Measurements from ENCODE around the gene RNF114. TPM values are rescaled to one million over a fixed set of nuclear protein-coding genes. Genes with fewer than 3 reads are reported as not detected.

Gene RNF114
- total and polyA plus RNA-seq, 2 experiments from 2014 or later = 65.8 to 93.7 TPM

DNA sequence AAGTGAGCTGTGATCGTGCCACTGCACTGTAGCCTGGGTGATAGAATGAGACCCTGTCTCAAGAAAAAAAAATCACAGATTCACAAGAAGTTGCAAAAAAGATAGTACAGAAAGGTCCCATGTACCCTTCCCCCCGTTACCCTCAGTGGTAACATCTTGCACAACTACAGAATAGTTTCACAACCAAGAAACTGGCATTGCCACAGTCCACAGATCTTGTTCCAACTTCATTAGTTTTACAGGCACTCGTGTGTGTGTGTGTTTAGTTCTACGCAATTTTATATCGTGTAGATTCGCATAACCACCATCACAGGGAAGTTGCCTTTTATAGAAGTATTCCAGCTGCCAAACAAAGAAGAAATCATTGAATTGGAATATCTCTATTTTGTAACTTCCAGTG lies 40.0 kb upstream of the RNF114 start:
- H3K27ac ChIP-seq = no peak overlapping the region
- H3K4me3 ChIP-seq = no peak overlapping the region
- no peaks in the 10 kb centered on the region for H3K79me2 ChIP-seq
- no peak for TF ChIP-seq EZH2phosphoT487 (IDR thresholded peaks at IDR 0.05; ENCODE audit: low read depth, severe bottlenecking, unreplicated experiment)
- TF ChIP-seq, protein P1, sequence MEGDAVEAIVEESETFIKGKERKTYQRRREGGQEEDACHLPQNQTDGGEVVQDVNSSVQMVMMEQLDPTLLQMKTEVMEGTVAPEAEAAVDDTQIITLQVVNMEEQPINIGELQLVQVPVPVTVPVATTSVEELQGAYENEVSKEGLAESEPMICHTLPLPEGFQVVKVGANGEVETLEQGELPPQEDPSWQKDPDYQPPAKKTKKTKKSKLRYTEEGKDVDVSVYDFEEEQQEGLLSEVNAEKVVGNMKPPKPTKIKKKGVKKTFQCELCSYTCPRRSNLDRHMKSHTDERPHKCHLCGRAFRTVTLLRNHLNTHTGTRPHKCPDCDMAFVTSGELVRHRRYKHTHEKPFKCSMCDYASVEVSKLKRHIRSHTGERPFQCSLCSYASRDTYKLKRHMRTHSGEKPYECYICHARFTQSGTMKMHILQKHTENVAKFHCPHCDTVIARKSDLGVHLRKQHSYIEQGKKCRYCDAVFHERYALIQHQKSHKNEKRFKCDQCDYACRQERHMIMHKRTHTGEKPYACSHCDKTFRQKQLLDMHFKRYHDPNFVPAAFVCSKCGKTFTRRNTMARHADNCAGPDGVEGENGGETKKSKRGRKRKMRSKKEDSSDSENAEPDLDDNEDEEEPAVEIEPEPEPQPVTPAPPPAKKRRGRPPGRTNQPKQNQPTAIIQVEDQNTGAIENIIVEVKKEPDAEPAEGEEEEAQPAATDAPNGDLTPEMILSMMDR (IDR thresholded peaks at IDR 0.05; ENCODE audit: poor library complexity) = no peak
- TF ChIP-seq EZH2 (IDR thresholded peaks at IDR 0.05; ENCODE audit: borderline replicate concordance) = no peak
- DNase-seq (ENCODE audit: low spot score) = no peak
- H3K27me3 ChIP-seq = no peaks in the 10 kb centered on the region
- no peak overlapping the region for H2AFZ ChIP-seq
- no peaks in the 10 kb centered on the region for H3K36me3 ChIP-seq (replicated peaks; ENCODE audit: insufficient read depth, low read depth)
- no peaks in the 10 kb centered on the region for H3K9me2 ChIP-seq (replicated peaks; ENCODE audit: insufficient read depth)
- no peaks in the 10 kb centered on the region for H3K9me3 ChIP-seq (ENCODE audit: low read depth)
- peaks cover 2% of the 10 kb centered on the region for H3K4me1 ChIP-seq (ENCODE audit: insufficient read depth)
- no peak overlapping the region for H3K4me2 ChIP-seq
- H4K20me1 ChIP-seq (ENCODE audit: insufficient read depth, poor library complexity, severe bottlenecking) = no peaks in the 10 kb centered on the region
- 81% methylated on average over 6 of the region's 6 CpGs for WGBS (ENCODE audit: low lambda C conversion rate, missing lambda C conversion rate)

DNA sequence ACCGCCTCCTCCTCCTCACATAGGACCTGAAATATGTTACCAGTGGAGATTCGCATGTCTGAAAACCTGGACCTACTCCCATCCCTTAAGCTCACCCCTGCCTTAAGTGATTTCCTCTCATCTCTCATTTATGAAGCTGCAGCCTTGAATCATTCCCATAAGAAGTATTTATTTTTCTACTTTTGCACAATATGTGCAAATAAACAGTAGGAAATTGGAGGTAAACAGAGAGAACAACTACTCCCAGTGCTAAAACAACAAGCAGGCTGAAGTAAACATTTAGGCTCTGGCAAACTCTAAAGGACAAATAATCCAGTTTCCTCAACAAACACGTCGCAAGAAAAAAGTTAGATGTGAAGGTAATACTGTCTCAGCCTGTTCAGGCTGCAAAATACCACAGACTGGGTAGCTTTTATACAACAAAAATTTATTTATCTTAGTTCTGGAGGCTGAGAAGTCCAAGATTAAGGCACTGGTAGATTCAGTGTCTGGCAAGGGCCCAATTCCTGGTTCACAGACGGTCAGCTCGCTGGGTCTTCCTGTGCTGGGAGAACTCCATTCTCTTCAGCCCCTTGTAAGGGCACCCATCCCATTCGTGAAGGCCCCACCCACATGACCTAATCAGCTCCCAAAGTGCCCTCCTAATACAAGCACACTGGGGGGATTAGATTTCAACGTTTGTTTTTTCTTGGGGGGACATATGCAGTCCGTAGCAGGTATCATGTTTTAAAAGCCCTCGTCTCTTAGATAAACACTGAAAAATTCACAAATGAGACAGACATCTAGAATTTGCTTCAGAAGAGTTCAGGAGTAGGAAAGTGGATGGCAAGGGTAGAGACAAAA lies 36.4 kb upstream of the RNF114 start:
- TF ChIP-seq, protein P1 (IDR thresholded peaks at IDR 0.05; ENCODE audit: poor library complexity) = no peak
- TF ChIP-seq EZH2phosphoT487 (IDR thresholded peaks at IDR 0.05; ENCODE audit: low read depth, severe bottlenecking, unreplicated experiment) (no peak), EZH2 (IDR thresholded peaks at IDR 0.05; ENCODE audit: borderline replicate concordance) (no peak)
- no peak for DNase-seq (ENCODE audit: low spot score)
- Histone ChIP-seq H3K9me2 (replicated peaks; ENCODE audit: insufficient read depth) (no peaks in the 10 kb centered on the region), H3K9me3 (ENCODE audit: low read depth) (no peaks in the 10 kb centered on the region), H3K27ac (peak overlapping the region; percentile 22), H3K4me2 (no peak overlapping the region), H3K27me3 (no peaks in the 10 kb centered on the region), H3K79me2 (no peaks in the 10 kb centered on the region), H3K4me1 (ENCODE audit: insufficient read depth) (peaks cover 2% of the 10 kb centered on the region), H3K4me3 (no peak overlapping the region), H3K36me3 (replicated peaks; ENCODE audit: insufficient read depth, low read depth) (no peaks in the 10 kb centered on the region), H4K20me1 (ENCODE audit: insufficient read depth, poor library complexity, severe bottlenecking) (no peaks in the 10 kb centered on the region), H2AFZ (no peak overlapping the region)
- 55% methylated on average over 10 of the region's 10 CpGs for WGBS (ENCODE audit: low lambda C conversion rate, missing lambda C conversion rate)

DNA sequence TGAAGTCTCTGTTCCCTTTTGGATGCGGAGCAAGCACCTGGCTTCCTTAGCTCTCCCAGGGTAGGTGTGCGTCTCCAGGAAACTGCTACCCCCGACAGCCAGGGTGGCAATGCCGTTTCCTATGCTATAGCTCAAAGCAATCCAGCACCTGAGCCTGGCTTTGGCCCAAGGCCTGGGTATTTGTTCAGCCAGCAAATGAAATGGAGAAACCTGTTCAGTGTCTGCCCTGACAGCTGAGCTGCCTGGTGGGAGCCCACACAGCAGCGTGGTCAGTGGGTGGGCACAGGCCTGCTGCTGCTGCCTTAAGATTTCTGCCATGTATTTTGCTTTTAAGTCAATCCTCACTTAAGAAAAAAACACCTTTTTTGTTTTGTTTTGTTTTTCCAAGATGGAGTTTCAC lies 34.6 kb upstream of the RNF114 start:
- H3K4me2 ChIP-seq = no peak overlapping the region
- no peaks in the 10 kb centered on the region for H3K27me3 ChIP-seq
- peaks cover 2% of the 10 kb centered on the region for H3K4me1 ChIP-seq (ENCODE audit: insufficient read depth)
- no peaks in the 10 kb centered on the region for H3K9me3 ChIP-seq (ENCODE audit: low read depth)
- no peaks in the 10 kb centered on the region for H3K9me2 ChIP-seq (replicated peaks; ENCODE audit: insufficient read depth)
- 80% methylated on average over 5 of the region's 5 CpGs for WGBS (ENCODE audit: low lambda C conversion rate, missing lambda C conversion rate)
- no peak for DNase-seq (ENCODE audit: low spot score)
- no peaks in the 10 kb centered on the region for H3K36me3 ChIP-seq (replicated peaks; ENCODE audit: insufficient read depth, low read depth)
- no peak overlapping the region for H3K4me3 ChIP-seq
- no peaks in the 10 kb centered on the region for H3K79me2 ChIP-seq
- H3K27ac ChIP-seq = no peak overlapping the region
- no peak overlapping the region for H2AFZ ChIP-seq
- no peaks in the 10 kb centered on the region for H4K20me1 ChIP-seq (ENCODE audit: insufficient read depth, poor library complexity, severe bottlenecking)
- TF ChIP-seq, protein P1 (IDR thresholded peaks at IDR 0.05; ENCODE audit: poor library complexity) = no peak
- TF ChIP-seq EZH2 (IDR thresholded peaks at IDR 0.05; ENCODE audit: borderline replicate concordance) (no peak), EZH2phosphoT487 (IDR thresholded peaks at IDR 0.05; ENCODE audit: low read depth, severe bottlenecking, unreplicated experiment) (no peak)
